Measurements from ENCODE around the gene UBLCP1. TPM values are rescaled to one million over a fixed set of nuclear protein-coding genes. Genes with fewer than 3 reads are reported as not detected.
"Not testable (repeated sequence)": the region's sequence is repeated elsewhere in the genome, so short reads cannot be mapped to it uniquely, and the experiment has no call there.

Gene UBLCP1
- polyA plus RNA-seq, 1 donor: 25.4 TPM

DNA sequence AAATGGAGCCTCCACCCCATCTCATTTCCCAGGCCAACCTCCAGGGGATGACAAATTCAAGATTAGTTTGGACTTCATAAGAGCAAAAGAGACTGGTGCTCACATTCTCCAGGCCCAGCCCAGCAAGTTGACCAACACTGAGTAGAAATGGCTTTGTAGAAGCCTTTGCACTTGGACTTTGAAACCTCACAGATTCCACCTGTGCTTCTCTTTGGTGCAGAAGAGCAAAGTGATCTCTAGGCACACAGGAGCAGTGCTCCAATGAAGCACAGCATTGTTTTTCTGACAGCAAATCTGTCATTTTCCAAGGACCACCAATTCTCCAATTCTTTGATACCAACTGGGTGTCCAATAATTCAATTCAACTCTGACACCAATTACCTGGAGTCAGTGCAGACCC lies 36.6 kb upstream of the UBLCP1 start:
- Histone ChIP-seq H3K4me3 (ENCODE audit: low read length) (no peak overlapping the region), H3K36me3 (ENCODE audit: control insufficient read depth, insufficient read depth, low read length) (no peaks in the 10 kb centered on the region), H3K9me3 (ENCODE audit: control insufficient read depth, low read depth, low read length) (no peaks in the 10 kb centered on the region), H3K27me3 (ENCODE audit: control insufficient read depth, insufficient read depth, low read length) (no peaks in the 10 kb centered on the region), H3K4me1 (ENCODE audit: control insufficient read depth, insufficient read depth, low read length) (peaks cover 4% of the 10 kb centered on the region), H3K27ac (ENCODE audit: low read length) (no peak overlapping the region)
- peak; percentile 42 to 60 for DNase-seq

DNA sequence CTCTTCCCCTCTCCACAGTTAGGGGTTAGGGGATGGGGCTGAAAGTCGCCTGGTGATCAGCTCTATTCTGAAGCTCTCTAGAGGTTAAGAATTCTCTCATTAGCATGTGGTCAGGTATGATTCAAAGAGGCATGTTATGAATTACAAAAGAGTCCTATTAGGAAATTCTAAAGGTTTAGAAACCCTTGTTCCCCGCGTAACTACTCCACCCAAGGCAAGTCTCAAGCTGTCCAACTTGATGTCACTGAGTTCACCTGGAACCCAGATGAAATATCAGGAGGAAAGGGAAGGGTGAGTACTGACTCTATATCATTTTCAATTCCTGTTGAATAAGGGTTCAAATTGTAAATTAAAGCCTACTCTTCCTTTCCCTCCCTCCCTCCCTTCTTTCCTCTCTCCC lies 35.6 kb upstream of the UBLCP1 start:
- peaks cover 4% of the 10 kb centered on the region for H3K4me1 ChIP-seq (ENCODE audit: control insufficient read depth, insufficient read depth, low read length)
- no peak for DNase-seq
- no peak overlapping the region for H3K27ac ChIP-seq (ENCODE audit: low read length)
- no peaks in the 10 kb centered on the region for H3K27me3 ChIP-seq (ENCODE audit: control insufficient read depth, insufficient read depth, low read length)
- no peak overlapping the region for H3K4me3 ChIP-seq (ENCODE audit: low read length)
- no peaks in the 10 kb centered on the region for H3K36me3 ChIP-seq (ENCODE audit: control insufficient read depth, insufficient read depth, low read length)
- no peaks in the 10 kb centered on the region for H3K9me3 ChIP-seq (ENCODE audit: control insufficient read depth, low read depth, low read length)
- WGBS (ENCODE audit: insufficient coverage, low lambda C conversion rate): no CpG with 5 or more reads among the region's 3 CpGs

DNA sequence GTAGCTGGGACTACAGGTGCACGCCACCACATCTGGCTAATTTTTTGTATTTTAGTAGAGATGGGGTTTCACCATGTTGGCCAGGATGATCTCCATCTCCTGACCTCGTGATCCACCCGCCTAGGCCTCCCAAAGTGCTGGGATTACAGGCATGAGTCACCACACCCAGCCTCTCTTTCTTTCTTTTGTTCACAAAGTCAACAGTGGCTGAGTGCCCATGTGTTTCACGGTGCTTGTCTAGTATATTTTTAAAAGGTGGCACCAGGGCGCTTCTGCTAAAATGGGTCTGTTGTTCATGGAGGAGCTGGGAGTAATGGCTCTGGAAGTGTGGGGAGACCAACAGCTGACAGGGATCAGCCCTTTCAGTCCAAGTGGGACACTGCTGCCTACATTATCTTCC lies 35.0 kb upstream of the UBLCP1 start:
- not testable (repeated sequence) for H3K36me3 ChIP-seq (ENCODE audit: control insufficient read depth, insufficient read depth, low read length); H3K4me1 ChIP-seq (ENCODE audit: control insufficient read depth, insufficient read depth, low read length); DNase-seq; H3K27ac ChIP-seq (ENCODE audit: low read length); H3K9me3 ChIP-seq (ENCODE audit: control insufficient read depth, low read depth, low read length); H3K27me3 ChIP-seq (ENCODE audit: control insufficient read depth, insufficient read depth, low read length); H3K4me3 ChIP-seq (ENCODE audit: low read length)
- WGBS (ENCODE audit: insufficient coverage, low lambda C conversion rate): no CpG with 5 or more reads among the region's 5 CpGs

DNA sequence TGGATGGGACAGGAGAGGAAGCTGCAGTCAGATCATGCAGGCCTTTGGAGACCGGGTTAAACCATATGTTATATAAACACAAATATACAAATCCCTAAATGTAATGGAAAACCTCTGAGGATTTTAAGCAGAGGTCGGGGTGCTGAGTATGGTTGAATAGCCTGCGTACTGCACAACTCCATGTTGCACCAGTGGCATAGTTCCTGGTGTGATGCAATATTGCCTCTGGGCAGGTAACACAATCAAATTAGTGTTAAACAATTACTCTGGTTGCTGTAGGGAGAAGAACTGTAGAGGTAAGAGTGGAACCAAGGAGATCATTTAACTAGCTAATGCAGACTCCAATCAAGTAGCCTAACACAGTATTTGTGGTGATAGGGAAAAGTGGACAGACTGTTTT lies 32.4 kb upstream of the UBLCP1 start:
- H3K36me3 ChIP-seq (ENCODE audit: control insufficient read depth, insufficient read depth, low read length): no peaks in the 10 kb centered on the region
- no peak overlapping the region for H3K27ac ChIP-seq (ENCODE audit: low read length)
- DNase-seq: peak; percentile 9 to 13
- H3K27me3 ChIP-seq (ENCODE audit: control insufficient read depth, insufficient read depth, low read length): no peaks in the 10 kb centered on the region
- no peak overlapping the region for H3K4me3 ChIP-seq (ENCODE audit: low read length)
- peaks cover 4% of the 10 kb centered on the region for H3K4me1 ChIP-seq (ENCODE audit: control insufficient read depth, insufficient read depth, low read length)
- no CpG with 5 or more reads among the region's 3 CpGs for WGBS (ENCODE audit: insufficient coverage, low lambda C conversion rate)
- H3K9me3 ChIP-seq (ENCODE audit: control insufficient read depth, low read depth, low read length): no peaks in the 10 kb centered on the region

DNA sequence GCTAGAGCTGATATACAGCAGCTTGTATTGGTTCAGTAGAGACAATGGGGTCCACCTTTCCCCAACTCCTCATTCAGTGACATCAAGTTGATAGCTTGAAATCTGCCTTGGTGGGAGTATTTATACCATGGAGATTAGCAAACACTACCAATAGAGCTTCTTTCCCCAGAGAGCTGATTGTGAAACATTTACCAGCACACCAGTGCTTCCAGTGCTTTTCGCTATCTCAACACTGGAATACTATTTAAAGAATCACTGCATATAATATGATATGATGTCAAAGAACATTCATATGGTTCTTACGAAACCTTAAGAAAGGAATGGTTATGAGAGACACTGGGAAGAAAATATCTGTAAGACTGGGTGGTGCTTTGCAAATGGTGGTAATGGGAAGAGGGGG lies 31.9 kb upstream of the UBLCP1 start:
- no CpG with 5 or more reads among the region's 2 CpGs for WGBS (ENCODE audit: insufficient coverage, low lambda C conversion rate)
- no peaks in the 10 kb centered on the region for H3K27me3 ChIP-seq (ENCODE audit: control insufficient read depth, insufficient read depth, low read length)
- no peak for DNase-seq
- H3K4me3 ChIP-seq (ENCODE audit: low read length): no peak overlapping the region
- H3K4me1 ChIP-seq (ENCODE audit: control insufficient read depth, insufficient read depth, low read length): peaks cover 4% of the 10 kb centered on the region
- no peak overlapping the region for H3K27ac ChIP-seq (ENCODE audit: low read length)
- H3K36me3 ChIP-seq (ENCODE audit: control insufficient read depth, insufficient read depth, low read length): no peaks in the 10 kb centered on the region
- no peaks in the 10 kb centered on the region for H3K9me3 ChIP-seq (ENCODE audit: control insufficient read depth, low read depth, low read length)

DNA sequence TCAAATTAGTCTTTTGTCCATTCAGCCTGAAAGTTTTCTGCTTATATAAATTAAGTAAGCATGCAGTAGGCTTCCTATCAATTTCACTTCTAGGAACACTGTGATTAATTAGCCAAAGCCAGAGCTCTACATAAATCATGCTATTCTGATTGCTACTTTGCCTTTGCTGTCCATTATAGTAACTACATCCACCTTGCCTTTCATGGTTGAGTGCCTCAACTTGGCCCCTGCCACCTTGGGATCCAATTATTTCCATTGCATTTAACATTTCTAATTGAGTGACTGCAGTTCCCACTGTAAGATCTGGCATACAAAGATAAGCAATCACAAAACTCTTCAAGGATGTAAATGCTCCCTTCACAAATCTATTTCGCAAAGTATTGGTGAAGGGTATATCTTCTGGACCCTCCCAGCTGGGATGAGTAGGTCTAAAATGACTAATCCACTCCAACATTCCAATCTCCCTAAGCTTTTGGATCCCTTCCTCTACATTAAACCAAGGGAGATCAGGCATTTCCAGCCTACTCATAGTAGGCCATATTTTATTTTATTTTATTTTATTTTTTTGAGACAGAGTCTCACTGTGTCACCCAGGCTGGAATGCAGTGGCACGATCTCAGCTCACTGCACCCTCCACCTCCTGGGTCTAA lies 27.1 kb upstream of the UBLCP1 start:
- H3K36me3 ChIP-seq (ENCODE audit: control insufficient read depth, insufficient read depth, low read length); H3K4me1 ChIP-seq (ENCODE audit: control insufficient read depth, insufficient read depth, low read length); H3K27me3 ChIP-seq (ENCODE audit: control insufficient read depth, insufficient read depth, low read length); H3K27ac ChIP-seq (ENCODE audit: low read length); DNase-seq; H3K4me3 ChIP-seq (ENCODE audit: low read length); H3K9me3 ChIP-seq (ENCODE audit: control insufficient read depth, low read depth, low read length): not testable (repeated sequence)
- WGBS (ENCODE audit: insufficient coverage, low lambda C conversion rate): no CpG with 5 or more reads among the region's 2 CpGs

DNA sequence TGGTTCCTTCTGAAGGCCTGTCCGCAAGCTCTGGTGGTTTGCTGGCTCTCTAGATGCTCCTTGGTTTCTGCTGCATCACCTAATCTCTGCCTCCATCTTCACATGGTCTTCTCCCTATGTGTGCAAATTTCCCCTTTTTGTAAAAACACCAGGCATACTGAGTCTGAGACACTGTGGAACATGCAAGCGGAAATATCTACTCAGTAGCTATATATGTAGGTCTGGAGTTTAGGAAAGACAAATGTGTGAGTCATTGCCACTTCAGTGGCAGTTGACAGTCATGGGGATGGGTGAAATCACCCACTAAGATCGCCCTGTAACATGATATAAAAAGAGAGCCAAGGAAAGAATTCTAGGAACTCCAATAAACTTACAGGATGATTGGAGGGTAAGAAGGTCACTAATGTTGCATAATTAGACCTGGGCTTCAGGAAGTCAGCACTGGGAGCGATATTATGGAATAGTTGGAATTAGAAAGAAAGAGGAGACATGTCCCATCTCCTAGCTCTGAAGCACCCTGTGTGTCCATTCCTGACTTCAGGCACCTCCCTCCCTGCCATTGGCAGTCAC lies 22.7 kb upstream of the UBLCP1 start:
- no peaks in the 10 kb centered on the region for H3K4me1 ChIP-seq (ENCODE audit: control insufficient read depth, insufficient read depth, low read length)
- H3K27me3 ChIP-seq (ENCODE audit: control insufficient read depth, insufficient read depth, low read length): peaks cover 4% of the 10 kb centered on the region
- no peaks in the 10 kb centered on the region for H3K9me3 ChIP-seq (ENCODE audit: control insufficient read depth, low read depth, low read length)
- H3K36me3 ChIP-seq (ENCODE audit: control insufficient read depth, insufficient read depth, low read length): no peaks in the 10 kb centered on the region
- DNase-seq: peak; percentile 10 to 21
- H3K4me3 ChIP-seq (ENCODE audit: low read length): no peak overlapping the region
- no CpG with 5 or more reads among the region's 4 CpGs for WGBS (ENCODE audit: insufficient coverage, low lambda C conversion rate)
- H3K27ac ChIP-seq (ENCODE audit: low read length): no peak overlapping the region

DNA sequence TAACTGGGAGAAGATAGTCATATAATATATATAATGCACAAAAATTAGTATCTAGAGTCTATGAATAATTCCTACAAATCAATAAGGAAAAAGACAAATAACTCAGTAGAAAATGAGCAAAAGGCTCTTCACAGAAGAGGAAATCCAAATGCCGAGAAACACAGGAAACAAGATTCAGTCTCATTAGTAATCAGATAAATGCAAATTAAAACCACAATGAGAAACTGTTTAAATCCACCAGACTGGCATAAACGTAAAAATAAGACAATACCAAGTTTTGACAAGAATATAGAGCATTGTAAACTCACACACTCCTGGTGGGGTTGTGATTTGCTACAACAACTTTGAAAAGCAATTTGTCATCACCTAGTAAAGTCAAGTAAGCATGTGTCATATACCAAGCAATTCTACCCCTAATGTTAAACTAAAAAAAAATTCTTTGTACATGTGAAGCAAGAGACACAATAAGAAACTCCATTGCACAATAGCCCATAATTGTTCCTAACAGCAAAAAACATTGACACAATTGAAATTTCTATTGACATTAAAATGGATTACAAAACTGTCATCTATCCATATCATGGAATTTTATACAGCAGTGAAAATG lies 21.0 kb upstream of the UBLCP1 start:
- DNase-seq: no peak
- H3K9me3 ChIP-seq (ENCODE audit: control insufficient read depth, low read depth, low read length): no peaks in the 10 kb centered on the region
- peaks cover 7% of the 10 kb centered on the region for H3K27me3 ChIP-seq (ENCODE audit: control insufficient read depth, insufficient read depth, low read length)
- no peak overlapping the region for H3K27ac ChIP-seq (ENCODE audit: low read length)
- H3K4me1 ChIP-seq (ENCODE audit: control insufficient read depth, insufficient read depth, low read length): no peaks in the 10 kb centered on the region
- 82% methylated on average over 2 of the region's 2 CpGs for WGBS (ENCODE audit: insufficient coverage, low lambda C conversion rate)
- H3K4me3 ChIP-seq (ENCODE audit: low read length): no peak overlapping the region
- H3K36me3 ChIP-seq (ENCODE audit: control insufficient read depth, insufficient read depth, low read length): no peaks in the 10 kb centered on the region

DNA sequence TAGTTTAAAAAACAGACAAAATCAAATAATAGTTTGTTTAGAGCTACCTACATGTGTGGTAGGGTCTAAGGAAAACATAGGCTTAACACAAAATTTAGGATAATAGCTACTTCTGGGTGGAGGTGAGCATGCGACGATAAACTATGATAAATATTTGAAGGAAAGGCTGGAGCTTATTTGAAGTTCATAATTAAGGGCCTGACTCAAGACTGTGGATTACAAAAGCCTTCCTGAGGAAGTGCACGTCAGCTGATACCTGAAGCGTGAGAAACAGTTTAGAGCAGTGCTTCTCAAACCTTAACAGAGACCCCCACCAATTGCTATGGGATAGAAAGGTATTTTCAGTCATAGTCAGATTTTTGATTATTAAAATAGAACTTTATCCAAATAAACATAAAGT lies 20.4 kb upstream of the UBLCP1 start:
- Histone ChIP-seq H3K27me3 (ENCODE audit: control insufficient read depth, insufficient read depth, low read length) (peaks cover 10% of the 10 kb centered on the region), H3K4me1 (ENCODE audit: control insufficient read depth, insufficient read depth, low read length) (no peaks in the 10 kb centered on the region), H3K4me3 (ENCODE audit: low read length) (no peak overlapping the region), H3K36me3 (ENCODE audit: control insufficient read depth, insufficient read depth, low read length) (no peaks in the 10 kb centered on the region), H3K9me3 (ENCODE audit: control insufficient read depth, low read depth, low read length) (no peaks in the 10 kb centered on the region), H3K27ac (ENCODE audit: low read length) (no peak overlapping the region)
- no peak for DNase-seq
- WGBS (ENCODE audit: insufficient coverage, low lambda C conversion rate): 50% methylated on average over 2 of the region's 4 CpGs

DNA sequence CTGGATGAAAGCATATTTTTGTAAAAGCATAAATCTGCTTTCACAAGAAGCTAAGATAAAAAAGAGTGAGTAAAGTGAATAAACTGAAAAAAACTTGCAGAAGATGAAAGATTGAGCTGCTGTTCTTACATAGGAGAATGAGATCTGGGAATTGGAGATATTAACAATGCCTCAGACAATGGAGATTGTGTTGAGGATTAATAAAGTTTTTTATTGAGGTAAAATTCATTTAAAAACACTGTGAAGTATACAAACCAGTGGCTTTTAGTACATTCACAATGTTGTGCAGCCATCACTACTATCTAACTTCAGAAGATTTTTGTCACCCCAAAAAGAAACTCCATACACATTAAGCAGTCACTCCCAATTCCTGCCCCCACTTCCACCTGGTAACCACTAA lies 19.7 kb upstream of the UBLCP1 start:
- no peaks in the 10 kb centered on the region for H3K36me3 ChIP-seq (ENCODE audit: control insufficient read depth, insufficient read depth, low read length)
- no peaks in the 10 kb centered on the region for H3K4me1 ChIP-seq (ENCODE audit: control insufficient read depth, insufficient read depth, low read length)
- H3K9me3 ChIP-seq (ENCODE audit: control insufficient read depth, low read depth, low read length): no peaks in the 10 kb centered on the region
- H3K4me3 ChIP-seq (ENCODE audit: low read length): no peak overlapping the region
- no peak for DNase-seq
- no peak overlapping the region for H3K27ac ChIP-seq (ENCODE audit: low read length)
- peaks cover 13% of the 10 kb centered on the region for H3K27me3 ChIP-seq (ENCODE audit: control insufficient read depth, insufficient read depth, low read length)

DNA sequence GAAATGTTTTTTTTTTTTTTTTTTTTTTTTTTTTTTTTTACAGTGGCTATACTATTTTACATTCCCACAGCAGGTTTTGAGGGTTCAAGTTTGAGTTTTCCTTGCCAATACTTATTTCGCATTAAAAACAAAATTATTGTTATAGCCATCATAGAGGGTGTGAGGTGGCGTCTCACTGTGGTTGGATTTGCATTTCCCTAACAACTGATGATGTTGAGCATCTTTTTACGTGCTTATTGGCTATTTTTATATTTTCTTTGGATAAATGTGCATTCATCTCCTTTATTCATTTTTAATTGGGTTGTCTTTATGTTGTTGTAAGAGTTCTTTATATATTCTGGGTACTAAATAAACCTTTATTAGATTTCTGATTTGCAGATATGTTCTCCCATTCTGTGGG lies 18.9 kb upstream of the UBLCP1 start:
- H3K4me1 ChIP-seq (ENCODE audit: control insufficient read depth, insufficient read depth, low read length): no peaks in the 10 kb centered on the region
- H3K27me3 ChIP-seq (ENCODE audit: control insufficient read depth, insufficient read depth, low read length): peaks cover 13% of the 10 kb centered on the region
- no CpG with 5 or more reads among the region's 3 CpGs for WGBS (ENCODE audit: insufficient coverage, low lambda C conversion rate)
- H3K4me3 ChIP-seq (ENCODE audit: low read length): no peak overlapping the region
- no peak for DNase-seq
- H3K36me3 ChIP-seq (ENCODE audit: control insufficient read depth, insufficient read depth, low read length): no peaks in the 10 kb centered on the region
- H3K9me3 ChIP-seq (ENCODE audit: control insufficient read depth, low read depth, low read length): no peaks in the 10 kb centered on the region
- H3K27ac ChIP-seq (ENCODE audit: low read length): no peak overlapping the region

Measured in large intestine (tissue), 3 donors.